ENCODE measurements around the gene SLC34A1.

Gene SLC34A1

GRCh38 chr5:177363565-177363964 is 20.7 kb upstream of the SLC34A1 start:
- H4K20me1 ChIP-seq (ENCODE audit: insufficient read depth, low read length), result no peaks in the 10 kb centered on the region
- H3K4me2 ChIP-seq (ENCODE audit: low read length), result peak overlapping the region; percentile 80
- H2AFZ ChIP-seq (ENCODE audit: low read length), result no peak overlapping the region
- H3K36me3 ChIP-seq (ENCODE audit: insufficient read depth, low read length), result peaks cover 12% of the 10 kb centered on the region
- H3K79me2 ChIP-seq (ENCODE audit: insufficient read depth, low read length), result no peaks in the 10 kb centered on the region
- H3K27ac ChIP-seq (ENCODE audit: low read depth, low read length, poor library complexity, severe bottlenecking), result peak overlapping the region; percentile 29
- H3F3A ChIP-seq (ENCODE audit: insufficient read depth, low read length), result no peaks in the 10 kb centered on the region
- no peaks in the 10 kb centered on the region for H3K27me3 ChIP-seq (ENCODE audit: insufficient read depth, low read length)
- H3K9ac ChIP-seq (ENCODE audit: low read length), result peak overlapping the region; percentile 69; the same call in 1 of the 2 replicates
- peak overlapping the region; percentile 63 for H3K4me3 ChIP-seq (ENCODE audit: low read depth, low read length, poor library complexity, severe bottlenecking)
- H3K4me1 ChIP-seq (ENCODE audit: insufficient read depth, low read length, severe bottlenecking), result peaks cover 52% of the 10 kb centered on the region
- TF ChIP-seq EZH2 (IDR thresholded peaks at IDR 0.05; ENCODE audit: borderline replicate concordance, low read length) (no peak), CTCF (IDR thresholded peaks at IDR 0.05; ENCODE audit: low read length) (no peak)
- no peaks in the 10 kb centered on the region for H3K9me2 ChIP-seq (ENCODE audit: low read depth, low read length)
- no peaks in the 10 kb centered on the region for H3K9me3 ChIP-seq (ENCODE audit: low read length)

- no peaks in the 10 kb centered on the region for H3K79me2 ChIP-seq (ENCODE audit: insufficient read depth, low read length)
- no peaks in the 10 kb centered on the region for H3K9me3 ChIP-seq (ENCODE audit: low read length)
- TF ChIP-seq EZH2 (IDR thresholded peaks at IDR 0.05; ENCODE audit: borderline replicate concordance, low read length) (no peak), CTCF (IDR thresholded peaks at IDR 0.05; ENCODE audit: low read length) (no peak)
- H3K36me3 ChIP-seq (ENCODE audit: insufficient read depth, low read length), result peaks cover 18% of the 10 kb centered on the region
- H3K4me3 ChIP-seq (ENCODE audit: low read depth, low read length, poor library complexity, severe bottlenecking), result no peak overlapping the region
- H4K20me1 ChIP-seq (ENCODE audit: insufficient read depth, low read length), result no peaks in the 10 kb centered on the region
- H3K4me2 ChIP-seq (ENCODE audit: low read length), result no peak overlapping the region
- no peaks in the 10 kb centered on the region for H3K27me3 ChIP-seq (ENCODE audit: insufficient read depth, low read length)
- H3K27ac ChIP-seq (ENCODE audit: low read depth, low read length, poor library complexity, severe bottlenecking), result no peak overlapping the region
- no peaks in the 10 kb centered on the region for H3F3A ChIP-seq (ENCODE audit: insufficient read depth, low read length)
- H3K9ac ChIP-seq (ENCODE audit: low read length), result no peak overlapping the region
- no peaks in the 10 kb centered on the region for H3K9me2 ChIP-seq (ENCODE audit: low read depth, low read length)
- H3K4me1 ChIP-seq (ENCODE audit: insufficient read depth, low read length, severe bottlenecking), result peaks cover 49% of the 10 kb centered on the region
- H2AFZ ChIP-seq (ENCODE audit: low read length), result no peak overlapping the region
Measured at GRCh38 chr5:177364159-177364962, 19.9 kb upstream of the SLC34A1 start.

GRCh38 chr5:177365845-177366527 is 18.2 kb upstream of the SLC34A1 start:
- Histone ChIP-seq H3K9me2 (ENCODE audit: low read depth, low read length) (no peaks in the 10 kb centered on the region), H3K9me3 (ENCODE audit: low read length) (no peaks in the 10 kb centered on the region), H3K27me3 (ENCODE audit: insufficient read depth, low read length) (no peaks in the 10 kb centered on the region), H3K9ac (ENCODE audit: low read length) (no peak overlapping the region), H4K20me1 (ENCODE audit: insufficient read depth, low read length) (no peaks in the 10 kb centered on the region), H3F3A (ENCODE audit: insufficient read depth, low read length) (no peaks in the 10 kb centered on the region), H3K36me3 (ENCODE audit: insufficient read depth, low read length) (peaks cover 18% of the 10 kb centered on the region), H3K4me3 (ENCODE audit: low read depth, low read length, poor library complexity, severe bottlenecking) (no peak overlapping the region), H2AFZ (ENCODE audit: low read length) (no peak overlapping the region), H3K4me2 (ENCODE audit: low read length) (no peak overlapping the region), H3K27ac (ENCODE audit: low read depth, low read length, poor library complexity, severe bottlenecking) (no peak overlapping the region), H3K4me1 (ENCODE audit: insufficient read depth, low read length, severe bottlenecking) (peaks cover 49% of the 10 kb centered on the region), H3K79me2 (ENCODE audit: insufficient read depth, low read length) (no peaks in the 10 kb centered on the region)
- TF ChIP-seq CTCF (IDR thresholded peaks at IDR 0.05; ENCODE audit: low read length) (no peak), EZH2 (IDR thresholded peaks at IDR 0.05; ENCODE audit: borderline replicate concordance, low read length) (no peak)

Measured in OCI-LY1 (cell line).